Embryonic facial prominence (tissue), 1 donor: ENCODE measurements around the gene DHFR2.
"Not testable (repeated sequence)": the region's sequence is repeated elsewhere in the genome, so short reads cannot be mapped to it uniquely, and the experiment has no call there.

ENCODE experiments used
- DNase-seq: peaks from one replicate; pipeline ENCODE4 v3.0.0-alpha.2; 2016; ENCODE audit errors: extremely low spot score

The DHFR2 gene

DNA sequence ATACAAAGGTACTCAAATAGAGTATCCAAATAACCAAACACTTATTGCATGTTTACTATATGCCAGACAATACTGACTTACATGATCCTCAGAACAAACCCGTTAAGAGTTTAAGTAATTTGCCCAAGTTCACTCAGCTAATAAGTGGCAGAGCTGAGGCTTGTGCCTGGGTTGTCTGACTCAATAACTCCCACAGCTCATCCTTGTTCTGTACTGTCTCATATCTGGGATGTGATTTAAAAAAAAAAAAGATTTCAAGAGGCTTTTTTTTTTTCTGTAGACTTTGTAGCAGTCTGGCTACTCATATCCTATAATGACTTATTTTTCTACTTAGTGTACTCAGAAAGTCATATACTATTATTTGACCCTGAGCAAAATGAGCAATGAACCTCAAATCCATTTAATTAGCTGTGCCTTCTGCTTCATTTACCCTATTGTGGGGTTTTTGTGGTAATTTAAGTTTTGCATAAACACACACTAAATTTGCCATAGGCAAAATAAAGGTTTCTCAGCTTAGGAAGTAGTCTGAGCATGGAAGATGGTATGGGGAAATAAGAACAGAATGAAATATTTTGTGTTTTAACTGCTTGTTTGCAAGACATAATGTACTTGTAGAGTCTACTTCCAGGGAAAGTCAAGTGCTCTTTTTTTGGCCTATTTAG lies 3.2 kb upstream of the DHFR2 start:
- no peak for DNase-seq

DNA sequence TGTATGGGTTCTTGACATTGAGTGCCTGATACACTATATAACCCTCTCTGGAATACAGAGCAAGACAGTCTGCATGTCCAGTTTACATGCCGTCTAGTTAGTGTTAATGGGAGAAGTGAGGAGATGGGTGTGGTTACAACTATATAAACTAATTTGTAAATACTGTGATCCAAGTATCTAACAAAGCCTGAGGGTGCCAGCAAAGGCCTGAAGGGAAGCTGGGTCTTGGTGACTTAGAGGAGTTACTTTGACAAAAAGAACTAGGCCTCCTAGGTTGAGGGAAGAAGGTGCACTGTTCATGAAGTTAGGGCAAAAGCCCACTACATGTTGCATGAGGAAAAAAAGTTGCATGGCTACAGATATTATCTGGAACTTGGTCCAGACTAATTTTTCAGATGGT lies 2.4 kb upstream of the DHFR2 start:
- no peak for DNase-seq

DNA sequence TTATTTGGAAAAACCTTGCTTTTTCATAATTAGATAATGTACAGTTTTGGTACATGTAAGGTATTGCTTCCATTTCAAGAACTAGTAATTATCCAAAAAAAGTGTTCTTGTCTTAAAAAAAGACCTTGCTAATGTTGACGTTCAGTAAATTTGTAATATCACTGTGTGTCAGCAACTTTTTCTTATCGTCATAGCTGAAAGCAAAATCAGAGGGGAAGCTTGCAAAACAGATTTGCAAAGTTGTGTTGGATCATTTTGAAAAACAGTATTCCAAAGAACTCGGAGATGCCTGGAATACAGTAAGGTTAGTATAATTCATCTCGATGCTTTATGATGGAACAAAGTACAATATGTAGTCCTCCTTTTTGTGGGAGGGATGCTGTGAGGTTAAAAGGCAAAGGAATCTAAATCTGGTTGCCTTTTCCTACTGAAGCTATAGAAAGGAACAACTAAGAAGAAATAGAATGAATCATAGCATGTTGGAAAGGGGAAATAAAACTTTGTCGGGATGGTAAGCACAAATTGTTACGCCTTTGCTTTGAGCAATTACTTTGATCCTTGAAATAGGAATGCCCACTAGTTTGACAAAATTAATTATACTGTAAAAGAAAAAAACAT lies 1.6 kb upstream of the DHFR2 start:
- no peak for DNase-seq

DNA sequence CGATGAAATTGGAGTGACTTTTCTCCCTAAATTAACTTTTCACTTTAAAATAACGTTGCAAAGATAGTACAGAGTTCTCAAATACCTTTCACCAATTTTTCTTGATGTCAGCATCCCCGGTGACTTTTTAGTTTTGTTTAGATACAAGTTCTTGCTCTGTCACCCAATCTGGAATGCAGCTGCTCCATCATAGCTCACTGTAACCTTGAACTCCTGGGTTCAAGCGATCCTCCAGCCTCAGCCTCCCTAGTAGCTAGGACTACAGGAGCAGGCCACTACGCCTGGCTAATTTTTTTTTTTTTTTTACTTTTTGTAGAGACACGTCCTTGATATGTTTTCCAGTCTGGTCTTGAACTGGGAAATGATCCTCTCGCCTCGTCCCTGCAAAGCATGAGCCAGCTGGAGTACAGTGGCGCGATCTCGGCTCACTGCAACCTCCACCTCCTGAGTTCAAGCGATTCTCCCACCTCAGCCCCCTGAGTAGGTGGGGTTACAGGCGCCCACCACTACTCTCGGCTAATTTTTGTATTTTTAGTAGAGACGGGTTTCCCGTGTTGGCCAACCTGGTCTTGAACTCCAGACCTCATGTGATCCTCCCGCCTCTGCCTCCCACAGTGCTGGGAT lies 892 bp upstream of the DHFR2 start:
- no peak for DNase-seq

DNA sequence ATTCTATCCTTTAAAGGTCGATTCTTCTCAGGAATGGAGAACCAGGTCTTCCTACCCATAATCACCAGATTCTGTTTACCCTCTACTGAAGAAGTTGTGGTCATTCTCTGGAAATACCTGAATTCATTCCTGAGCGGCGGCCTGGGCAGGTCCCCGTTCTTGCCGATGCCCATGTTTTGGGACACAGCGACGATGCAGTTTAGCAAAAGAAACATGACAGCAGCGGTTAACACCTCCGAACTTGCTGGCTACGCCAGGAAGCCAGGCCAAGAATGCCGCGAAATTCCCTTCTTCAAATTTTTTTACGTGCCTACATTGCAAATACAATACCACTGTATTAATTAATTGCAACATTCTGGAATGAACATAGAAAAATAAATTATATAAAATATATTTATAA lies 1.4 kb downstream of the DHFR2 start:
- DNase-seq, result no peak

DNA sequence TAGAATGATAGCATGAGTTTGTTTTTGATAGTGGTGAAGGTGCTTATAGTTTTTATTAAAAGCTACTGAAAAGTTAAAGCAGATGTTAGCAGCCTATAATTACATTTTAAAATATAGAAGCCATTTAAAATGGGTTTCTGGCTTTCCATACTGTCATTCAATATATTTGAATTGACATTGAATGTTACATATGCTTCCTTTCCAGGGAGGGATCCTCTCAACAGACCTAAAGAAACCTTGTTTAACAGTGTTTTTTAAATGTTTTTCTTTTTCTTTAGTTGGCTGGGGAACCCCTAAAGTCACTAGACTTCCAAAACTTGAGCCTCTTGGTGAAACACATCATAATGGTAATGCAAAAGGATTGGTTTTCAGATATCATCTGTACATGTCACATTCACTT lies 12.2 kb downstream of the DHFR2 start:
- no peak for DNase-seq

DNA sequence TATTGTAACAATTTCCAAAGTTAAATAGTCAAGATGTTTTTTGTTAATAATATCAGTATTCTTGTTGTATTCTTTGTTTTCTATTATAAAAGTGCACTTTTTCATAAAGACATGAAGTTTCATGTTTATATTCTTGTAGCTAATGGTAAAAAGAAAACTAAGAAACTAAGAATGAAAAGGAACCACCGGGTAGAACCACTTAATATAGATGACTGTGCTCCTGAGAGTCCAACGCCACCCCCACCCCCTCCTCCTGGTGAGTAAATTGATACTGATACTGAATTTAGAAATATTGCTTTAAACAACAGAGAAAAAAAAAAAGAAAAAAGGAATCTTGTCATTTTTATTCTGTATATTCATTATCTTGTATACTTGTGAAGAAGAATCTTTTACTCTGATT lies 13.4 kb downstream of the DHFR2 start:
- no peak for DNase-seq

DNA sequence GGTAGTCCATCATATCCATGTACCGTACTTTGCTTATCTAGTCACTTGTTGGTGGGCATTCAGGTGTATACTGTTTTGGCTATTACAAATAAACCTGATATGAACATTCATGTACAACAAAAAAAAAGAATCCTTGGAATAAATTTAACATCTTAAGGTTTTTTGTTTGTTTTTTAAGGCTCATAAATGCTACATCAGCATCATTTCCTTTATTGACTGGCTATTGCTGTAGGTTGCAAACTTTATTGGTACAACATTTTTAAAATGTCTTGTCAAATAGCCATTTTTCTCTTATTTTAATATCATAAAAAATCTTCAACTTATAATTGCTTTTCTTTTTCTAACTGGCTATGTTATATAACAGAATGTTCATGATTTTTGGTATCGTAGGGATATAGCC lies 16.2 kb downstream of the DHFR2 start:
- no peak for DNase-seq

DNA sequence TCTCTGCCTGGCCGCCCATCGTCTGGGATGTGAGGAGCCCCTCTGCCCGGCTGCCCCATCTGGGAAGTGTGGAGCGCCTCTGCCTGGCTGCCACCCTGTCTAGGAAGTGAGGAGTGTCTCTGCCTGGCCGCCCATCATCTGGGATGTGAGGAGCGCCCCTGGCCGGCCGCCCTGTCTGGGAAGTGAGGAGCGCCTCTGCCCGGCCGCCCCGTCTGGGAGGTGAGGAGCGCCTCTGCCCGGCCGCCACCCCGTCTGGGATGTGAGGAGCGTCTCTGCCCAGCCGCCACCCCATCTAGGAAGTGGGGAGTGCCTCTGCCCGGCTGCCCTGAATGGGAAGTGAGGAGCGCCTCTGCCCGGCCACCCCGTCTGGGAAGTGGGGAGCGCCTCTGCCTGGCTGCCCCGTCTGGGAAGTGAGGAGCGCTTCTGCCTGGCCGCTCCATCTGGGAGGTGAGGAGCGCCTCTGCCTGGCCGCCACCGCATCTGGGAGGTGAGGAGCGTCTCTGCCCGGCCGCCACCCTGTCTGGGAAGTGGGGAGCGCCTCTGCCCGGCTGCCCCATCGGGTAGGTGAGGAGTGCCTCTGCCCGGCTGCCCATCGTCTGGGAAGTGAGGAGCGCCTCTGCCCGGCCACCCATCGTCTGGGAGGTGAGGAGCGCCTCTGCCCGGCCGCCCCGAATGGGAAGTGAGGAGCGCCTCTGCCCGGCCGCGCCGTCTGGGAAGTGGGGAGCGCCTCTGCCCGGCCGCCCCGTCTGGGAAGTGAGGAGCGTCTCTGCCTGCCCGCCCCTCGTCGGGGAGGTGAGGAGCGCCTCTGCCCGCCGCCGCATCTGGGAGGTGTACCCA lies 18.4 kb downstream of the DHFR2 start:
- not testable (repeated sequence) for DNase-seq

DNA sequence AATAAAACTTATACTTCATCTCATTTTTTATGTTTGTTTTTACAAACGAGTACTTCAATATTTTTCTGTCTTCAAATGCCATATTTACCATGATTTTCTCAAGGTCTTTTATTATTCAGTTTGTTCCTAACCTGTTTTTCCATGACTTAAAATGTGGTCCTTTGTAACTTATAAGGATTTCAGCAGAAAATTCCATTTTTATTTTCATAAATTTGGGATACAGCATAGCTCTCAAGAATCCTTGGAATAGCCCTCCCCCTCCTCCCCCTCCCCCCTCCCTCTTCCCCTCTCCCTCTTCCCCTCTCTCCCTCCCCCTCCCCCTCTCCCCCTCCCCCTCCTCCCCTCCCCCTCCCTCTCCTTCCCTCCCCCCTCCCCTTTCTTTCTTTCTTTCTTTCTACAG lies 19.4 kb downstream of the DHFR2 start:
- no peak for DNase-seq

DNA sequence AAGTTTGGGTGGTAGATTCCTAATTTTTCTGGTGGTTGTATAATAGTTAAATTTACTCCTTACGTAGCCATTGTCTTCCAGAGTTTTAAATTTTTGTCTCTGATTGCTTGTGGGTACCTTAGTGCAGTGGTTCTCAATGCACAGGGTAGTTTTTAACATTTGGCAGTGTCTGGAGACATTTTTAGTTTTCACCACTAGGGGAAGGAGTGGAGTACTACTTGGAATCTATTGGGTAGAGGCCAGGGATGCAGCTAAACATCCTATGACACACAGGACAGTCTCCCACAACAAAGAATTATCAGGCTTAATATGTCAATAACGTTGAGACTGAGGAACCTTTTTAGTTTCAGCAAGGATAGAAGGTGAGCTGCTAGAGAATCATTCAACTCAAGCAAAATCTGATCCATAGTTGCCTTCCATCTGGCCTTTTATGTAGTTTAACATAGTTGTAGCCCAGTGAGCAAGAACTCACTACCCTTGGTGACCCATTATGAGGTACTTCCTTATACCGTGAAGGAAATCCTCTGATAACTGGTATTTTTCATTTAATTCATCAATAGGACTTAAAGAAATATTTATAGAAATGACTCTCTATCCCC lies 25.7 kb downstream of the DHFR2 start:
- DNase-seq, result no peak

DNA sequence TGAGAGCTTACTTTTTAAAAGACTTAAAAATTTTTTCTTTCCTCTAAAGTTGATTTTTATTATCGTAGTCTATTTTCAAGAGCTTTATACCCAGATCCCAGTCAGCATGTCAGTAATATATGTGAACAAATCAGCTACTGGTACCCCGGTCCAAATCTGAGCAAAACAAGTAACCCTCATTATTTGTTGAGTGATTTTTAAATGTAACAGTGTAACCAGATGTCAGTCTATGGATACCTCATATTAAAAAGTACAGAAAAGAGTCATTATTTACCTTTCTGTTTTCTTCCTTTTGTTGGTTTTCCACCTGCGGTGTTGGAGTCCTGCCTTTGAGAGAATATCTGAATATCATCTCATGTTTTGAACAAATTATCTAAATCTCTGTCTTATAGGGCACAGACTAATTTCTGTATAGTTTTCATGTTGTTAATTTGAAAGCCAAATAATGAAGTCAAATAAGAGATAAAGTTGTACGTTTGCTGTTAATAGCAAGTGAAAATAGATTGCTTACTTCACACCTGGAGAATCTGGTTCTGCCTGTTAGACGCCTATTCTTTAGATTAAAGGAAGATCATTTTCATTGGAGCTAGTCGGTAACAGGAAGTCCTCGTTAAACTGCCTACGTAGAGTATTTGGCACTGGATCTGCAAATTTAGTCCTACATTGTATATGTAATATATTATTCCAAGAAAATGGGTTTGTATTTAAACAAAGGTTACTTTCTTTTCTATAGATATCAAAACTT lies 34.5 kb downstream of the DHFR2 start, which contains the start of gene STX19:
Gene STX19, minus strand, starts transcription at position 505 of the 745 bp plus-strand sequence. CDS start 13,328 bp downstream, outside the sequence.
- peak; percentile 34 for DNase-seq

DNA sequence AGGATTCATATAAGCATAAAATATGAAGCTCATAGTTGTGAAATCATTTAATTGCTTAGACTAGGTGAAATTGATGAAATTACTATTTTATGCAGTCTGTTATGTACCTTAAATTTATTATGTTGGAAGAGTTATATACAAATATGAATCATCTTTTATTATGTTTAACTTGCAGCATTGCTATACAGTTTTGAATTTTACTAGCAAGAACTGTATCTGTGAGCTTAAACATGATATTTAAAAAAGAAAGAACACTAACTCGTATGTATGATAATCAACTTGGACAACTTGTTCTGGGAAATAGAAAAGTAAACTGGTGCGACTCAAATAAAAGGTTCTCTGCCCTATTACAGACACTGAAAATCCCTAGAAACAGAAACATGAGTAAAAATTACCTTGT lies 36.1 kb downstream of the DHFR2 start:
- no peak for DNase-seq

DNA sequence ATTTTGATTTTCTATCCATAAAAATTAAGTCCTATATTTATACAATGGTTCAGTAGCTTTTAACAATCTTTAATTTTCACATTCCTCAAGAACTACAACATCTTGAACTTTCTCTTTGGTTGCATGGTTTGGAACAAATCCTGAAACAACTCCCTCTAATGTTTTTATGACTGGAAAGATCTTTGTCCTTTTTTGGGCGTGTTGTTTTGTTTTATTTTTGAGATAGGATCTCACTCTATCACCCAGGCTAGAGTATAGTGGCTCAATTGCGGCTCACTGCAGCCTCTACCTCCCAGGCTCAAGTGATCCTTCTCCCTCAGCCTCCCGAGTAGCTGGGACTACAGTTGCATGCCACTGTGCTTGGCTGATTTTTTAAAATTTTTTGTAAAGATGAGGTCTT lies 38.3 kb downstream of the DHFR2 start:
- DNase-seq, result no peak

DNA sequence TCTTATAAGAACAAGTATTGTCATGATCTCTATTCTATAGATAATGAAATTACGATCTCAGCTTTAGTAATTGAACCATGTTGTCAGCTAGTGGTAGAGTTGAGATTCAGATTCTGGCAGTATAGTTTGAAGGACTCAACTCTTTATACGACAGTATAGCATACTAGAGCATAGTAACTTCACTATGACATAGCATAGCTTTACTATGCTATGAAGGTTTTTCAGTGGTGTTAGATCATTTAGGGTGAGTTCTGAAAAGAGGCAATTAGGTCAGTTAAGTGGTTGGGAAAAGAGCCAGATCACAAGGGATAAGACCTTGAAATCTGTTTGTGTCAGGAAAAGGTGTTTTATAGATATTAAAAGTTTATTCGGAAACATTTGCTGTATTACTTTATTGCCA lies 42.4 kb downstream of the DHFR2 start:
- DNase-seq, result no peak

DNA sequence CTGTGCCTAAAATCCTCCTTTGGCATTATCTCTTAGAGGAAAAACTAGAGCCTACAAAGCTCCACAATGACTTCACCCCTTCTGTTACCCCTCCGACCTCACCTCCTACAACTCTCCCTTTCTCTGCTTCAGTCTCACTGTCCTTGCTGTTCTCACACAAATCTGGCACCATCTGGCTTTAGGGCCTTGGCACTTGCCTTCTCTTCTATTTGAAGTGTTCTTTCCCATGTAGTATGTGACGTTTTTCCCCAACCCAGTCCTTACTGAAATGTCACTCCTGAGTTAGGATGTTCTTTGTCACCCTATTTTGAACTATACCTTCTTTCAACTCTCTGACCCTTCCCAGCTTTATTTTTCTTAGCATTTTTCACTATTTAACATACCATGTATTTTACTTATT lies 43.1 kb downstream of the DHFR2 start:
- no peak for DNase-seq

DNA sequence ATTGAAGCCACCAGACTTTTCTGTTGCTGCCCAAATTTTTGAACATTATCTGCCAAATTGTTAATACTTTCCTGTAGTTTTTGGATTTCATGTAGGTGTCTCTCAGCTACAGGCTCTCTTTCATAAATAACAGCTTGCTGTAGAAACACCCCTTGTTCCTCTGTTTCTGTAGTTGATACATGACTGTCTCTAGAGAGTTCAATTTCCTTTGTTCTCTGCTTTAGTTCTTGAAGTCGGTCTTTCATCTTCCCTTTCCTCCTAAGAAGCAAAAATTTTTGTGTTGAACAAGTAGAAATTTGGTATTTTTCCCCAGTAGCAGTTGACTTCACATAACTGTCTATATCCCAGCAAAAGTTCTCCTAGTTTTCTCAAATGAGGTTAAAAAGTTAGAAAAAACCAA lies 47.7 kb downstream of the DHFR2 start:
- DNase-seq, result no peak

DNA sequence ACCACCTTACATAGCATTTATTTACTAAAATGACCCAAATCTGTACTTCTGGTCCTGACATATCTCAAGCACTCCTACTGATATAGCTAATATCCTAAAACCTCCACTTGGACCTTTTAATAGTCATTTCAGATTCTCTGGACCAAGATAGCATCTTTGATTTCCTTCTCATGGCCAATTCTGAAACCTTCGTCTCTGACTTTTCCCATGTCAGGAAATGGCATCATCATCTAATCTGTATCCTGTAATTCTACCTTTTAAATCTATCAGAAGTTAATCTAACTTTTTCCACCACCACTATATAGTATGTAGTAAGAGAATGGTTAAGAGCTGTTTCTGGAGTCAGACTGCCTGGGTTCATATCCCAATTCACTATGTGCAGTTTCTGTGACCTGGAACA lies 50.5 kb downstream of the DHFR2 start:
- DNase-seq, result no peak

DNA sequence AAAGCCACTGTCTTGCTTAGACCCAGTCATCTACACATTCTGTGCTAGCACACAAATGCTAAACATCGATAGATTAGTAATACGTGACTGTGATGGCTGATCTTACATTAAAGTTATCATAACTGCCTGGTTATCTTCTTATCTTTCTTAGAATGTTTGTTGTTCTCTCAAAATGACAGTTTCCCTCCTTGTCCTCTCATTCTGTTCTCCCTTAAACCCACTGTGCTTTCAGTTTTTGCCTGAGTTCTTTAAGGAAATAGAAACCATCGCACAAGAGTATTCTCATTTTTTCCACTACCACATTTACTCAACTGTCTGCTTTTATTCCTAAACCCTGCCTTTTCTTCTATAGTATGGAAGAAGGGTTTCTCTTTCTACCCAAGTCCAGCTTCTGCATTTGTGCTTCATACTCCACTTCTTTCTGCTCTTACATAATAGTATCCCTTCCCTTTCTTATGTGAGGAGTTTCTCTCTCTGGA lies 51.4 kb downstream of the DHFR2 start:
- DNase-seq, result no peak

DNA sequence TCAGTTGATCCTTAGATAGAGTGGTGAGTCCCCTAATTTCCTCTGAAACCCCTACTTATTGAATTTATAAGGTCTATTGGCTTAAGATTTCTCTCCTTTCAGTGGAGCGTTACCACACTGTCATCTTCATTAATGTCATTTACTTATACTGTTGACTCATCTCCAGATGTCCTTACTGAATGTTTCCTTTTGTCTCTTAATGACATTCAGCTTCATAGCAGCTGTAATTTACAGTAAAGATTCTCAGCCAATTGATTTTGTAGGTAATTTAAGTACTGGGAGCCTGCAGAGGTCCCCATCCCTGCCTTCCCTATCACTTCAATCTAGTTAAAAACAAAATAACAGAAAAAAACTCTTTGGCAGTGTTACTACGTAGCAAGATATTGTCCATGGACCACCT lies 53.1 kb downstream of the DHFR2 start:
- DNase-seq, result no peak

DNA sequence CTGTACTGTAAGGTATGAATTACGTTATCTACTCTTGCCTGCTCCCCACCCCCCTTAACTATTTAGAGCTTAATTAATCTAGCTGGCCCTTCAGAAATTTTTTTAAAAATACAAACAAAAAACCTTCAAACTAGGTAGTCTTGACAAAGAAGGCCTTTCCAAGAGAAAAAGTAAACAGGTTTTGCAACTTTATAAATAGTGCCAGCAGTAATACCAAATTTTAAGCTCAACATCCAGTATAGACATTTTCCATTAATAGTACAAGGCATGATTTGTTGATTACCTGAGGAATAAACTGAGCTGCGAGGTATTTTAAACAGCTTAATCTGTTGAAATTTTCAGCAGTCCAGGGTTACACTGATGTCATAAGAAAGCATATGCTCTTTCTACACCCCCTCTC lies 54.5 kb downstream of the DHFR2 start:
- no peak for DNase-seq
